Neural cell (in vitro differentiated cells): ENCODE data around the gene HEMK1. TPM values are rescaled to one million over a fixed set of nuclear protein-coding genes. Genes with fewer than 3 reads are reported as not detected.

Experiments used
- H2AFZ ChIP-seq: fragments of 200-600, 300-800 bp; sonication (generic), shearing (Covaris generic); 2 replicates; pipeline ENCODE4 v1.6.0; 2014; ENCODE audit warnings: low read depth, mild to moderate bottlenecking, antibody characterized with exemption, low read length, moderate library complexity
- H3F3A ChIP-seq: fragments of 200-600 bp; shearing (Covaris generic); 2 replicates; pipeline ENCODE4 v1.6.1; 2016; ENCODE audit warnings: mild to moderate bottlenecking, moderate library complexity, mixed read lengths, antibody characterized with exemption, low read length; ENCODE audit not compliant: insufficient read depth, poor library complexity, severe bottlenecking
- H3K27ac ChIP-seq: fragments of 200-600, 300-800 bp; sonication (generic), shearing (Covaris generic); 2 replicates; pipeline ENCODE4 v1.5.1; 2014; ENCODE audit warnings: mild to moderate bottlenecking, low read length, moderate library complexity
- H3K27me3 ChIP-seq: fragments of 300-800, 200-600 bp; sonication (generic), shearing (Covaris generic); 2 replicates; pipeline ENCODE4 v1.6.0; 2014; ENCODE audit warnings: mild to moderate bottlenecking, low read depth, low read length, moderate library complexity; ENCODE audit not compliant: insufficient read depth
- H3K36me3 ChIP-seq: fragments of 300-800, 200-600 bp; sonication (generic), shearing (Covaris generic); 2 replicates; pipeline ENCODE4 v1.5.1; 2014; ENCODE audit warnings: mild to moderate bottlenecking, antibody characterized with exemption, low read length, moderate library complexity; ENCODE audit not compliant: insufficient read depth
- H3K4me2 ChIP-seq: fragments of 300-800, 200-600 bp; sonication (generic), shearing (Covaris generic); 2 replicates; pipeline ENCODE4 v1.6.0; 2014; ENCODE audit warnings: mild to moderate bottlenecking, low read length
- H3K4me3 ChIP-seq: fragments of 300-800, 200-600 bp; sonication (generic), shearing (Covaris generic); 2 replicates; pipeline ENCODE4 v1.5.1; 2014; ENCODE audit warnings: mild to moderate bottlenecking, low read length, moderate library complexity
- H3K79me2 ChIP-seq: fragments of 200-600 bp; shearing (Covaris generic); replicated peaks from 2 replicates; pipeline ENCODE4 v1.6.0; 2014; ENCODE audit warnings: mild to moderate bottlenecking, low read length, moderate library complexity; ENCODE audit not compliant: insufficient read depth
- H3K9ac ChIP-seq: fragments of 300-800, 200-600 bp; sonication (generic), shearing (Covaris generic); 2 replicates; pipeline ENCODE4 v1.6.1; 2016; ENCODE audit warnings: mild to moderate bottlenecking, low read length, mixed read lengths
- H3K9me2 ChIP-seq: fragments of 200-600 bp; shearing (Covaris generic); 2 replicates; pipeline ENCODE4 v1.6.1; 2016; ENCODE audit warnings: mild to moderate bottlenecking, low read length, mixed read lengths; ENCODE audit not compliant: insufficient read depth
- H3K9me3 ChIP-seq: fragments of 200-600, 300-800 bp; sonication (generic), shearing (Covaris generic); 2 replicates; pipeline ENCODE4 v1.6.1; 2016; ENCODE audit warnings: mild to moderate bottlenecking, mixed run types, low read length, moderate library complexity, mixed read lengths
- H4K20me1 ChIP-seq: fragments of 200-600 bp; shearing (Covaris generic); 2 replicates; pipeline ENCODE4 v1.6.1; 2016; ENCODE audit warnings: mild to moderate bottlenecking, mixed run types; ENCODE audit not compliant: insufficient read depth
- CTCF ChIP-seq: fragments of 450-650 bp; IDR thresholded peaks from 2 replicates; pipeline ENCODE4 v1.5.1; 2014; ENCODE audit warnings: antibody characterized with exemption, mild to moderate bottlenecking, moderate library complexity; ENCODE audit not compliant: poor library complexity, severe bottlenecking
- EP300 ChIP-seq: fragments of 450-650 bp; conservative IDR thresholded peaks from 2 replicates; pipeline ENCODE4 v1.6.1; 2014; ENCODE audit warnings: antibody characterized with exemption, mild to moderate bottlenecking, moderate library complexity; ENCODE audit not compliant: poor library complexity, severe bottlenecking
- EZH2 ChIP-seq: fragments of 200-600, 300-800 bp; shearing (Covaris generic), sonication (generic); IDR thresholded peaks from 2 replicates; pipeline ENCODE4 v1.6.1; 2014; ENCODE audit warnings: antibody characterized with exemption, low read length, borderline replicate concordance, mild to moderate bottlenecking; ENCODE audit not compliant: insufficient read depth, poor library complexity, severe bottlenecking
- MXI1 ChIP-seq: fragments of 450-650 bp; conservative IDR thresholded peaks from 2 replicates; pipeline ENCODE4 v1.6.1; 2014; ENCODE audit warnings: antibody characterized with exemption, mild to moderate bottlenecking; ENCODE audit not compliant: poor library complexity, severe bottlenecking
- POLR2AphosphoS5 ChIP-seq: IDR thresholded peaks from 2 replicates; pipeline ENCODE4 v1.6.1; 2012
- RAD21 ChIP-seq: fragments of 450-650 bp; conservative IDR thresholded peaks from 2 replicates; pipeline ENCODE4 v1.6.1; 2014; ENCODE audit warnings: antibody characterized with exemption, mild to moderate bottlenecking, moderate library complexity
- SMC3 ChIP-seq: fragments of 450-650 bp; conservative IDR thresholded peaks from 2 replicates; pipeline ENCODE4 v1.6.1; 2014; ENCODE audit warnings: antibody characterized with exemption, mild to moderate bottlenecking, moderate library complexity; ENCODE audit not compliant: poor library complexity
- TAF1 ChIP-seq: IDR thresholded peaks from 2 replicates; pipeline ENCODE4 v1.6.1; 2012; ENCODE audit warnings: low read depth
- polyA plus RNA-seq: library from polyadenylated mRNA; depleted of rRNA; stranded (reverse); fragments of >200 nt; gene quantifications from 2 replicates; pipeline ENCODE4 v1.2.3, GENCODE V29; 2014
- TF ChIP-seq, protein P1 (sequence below): IDR thresholded peaks from 2 replicates; pipeline ENCODE4 v1.6.1; 2012; ENCODE audit warnings: borderline replicate concordance

The HEMK1 gene
- polyA plus RNA-seq, 1 donor from 2014 or later, result 24.4 TPM

DNA sequence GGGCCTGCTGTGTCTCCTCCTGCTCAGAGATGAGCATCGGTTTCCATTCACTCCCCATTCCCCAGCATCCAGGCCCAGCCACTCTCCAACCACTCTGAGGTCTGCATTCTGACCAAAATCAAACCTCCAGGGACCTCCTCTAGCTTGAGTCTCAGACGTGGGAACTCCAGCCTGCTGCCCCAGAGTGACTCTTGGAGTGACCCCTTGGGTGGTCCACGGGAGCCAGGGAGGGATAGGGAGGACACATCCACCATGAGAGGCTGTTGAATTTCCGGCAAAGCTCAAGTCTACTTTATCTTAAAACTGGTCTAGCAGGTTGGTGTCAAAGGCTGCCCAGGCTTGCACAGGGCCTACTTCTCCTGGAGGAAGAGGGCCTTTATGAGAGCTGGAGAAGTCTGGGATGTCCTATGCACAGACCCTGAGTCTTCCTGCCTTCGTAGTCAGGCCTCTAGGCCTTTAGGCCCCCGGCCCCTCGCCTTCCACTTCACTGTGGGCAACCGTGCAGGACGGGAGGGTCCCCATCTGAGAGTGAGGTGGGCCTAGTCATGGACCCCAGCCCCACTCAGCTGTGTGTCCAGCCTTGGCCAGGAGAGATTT lies 33.4 kb downstream of the HEMK1 start:
- Histone ChIP-seq H3K4me2 (no peak overlapping the region), H3K79me2 (no peaks in the 10 kb centered on the region), H3F3A (no peaks in the 10 kb centered on the region), H3K4me3 (no peak overlapping the region), H3K9me3 (no peaks in the 10 kb centered on the region), H3K27me3 (no peaks in the 10 kb centered on the region), H4K20me1 (no peaks in the 10 kb centered on the region), H3K27ac (no peak overlapping the region), H3K9me2 (no peaks in the 10 kb centered on the region), H3K9ac (no peak overlapping the region), H3K36me3 (no peaks in the 10 kb centered on the region), H2AFZ (no peak overlapping the region)
- no peak for TF ChIP-seq EZH2
- TF ChIP-seq POLR2AphosphoS5, result no peak
- no peak for TF ChIP-seq TAF1
- no peak for TF ChIP-seq MXI1
- TF ChIP-seq, protein P1, sequence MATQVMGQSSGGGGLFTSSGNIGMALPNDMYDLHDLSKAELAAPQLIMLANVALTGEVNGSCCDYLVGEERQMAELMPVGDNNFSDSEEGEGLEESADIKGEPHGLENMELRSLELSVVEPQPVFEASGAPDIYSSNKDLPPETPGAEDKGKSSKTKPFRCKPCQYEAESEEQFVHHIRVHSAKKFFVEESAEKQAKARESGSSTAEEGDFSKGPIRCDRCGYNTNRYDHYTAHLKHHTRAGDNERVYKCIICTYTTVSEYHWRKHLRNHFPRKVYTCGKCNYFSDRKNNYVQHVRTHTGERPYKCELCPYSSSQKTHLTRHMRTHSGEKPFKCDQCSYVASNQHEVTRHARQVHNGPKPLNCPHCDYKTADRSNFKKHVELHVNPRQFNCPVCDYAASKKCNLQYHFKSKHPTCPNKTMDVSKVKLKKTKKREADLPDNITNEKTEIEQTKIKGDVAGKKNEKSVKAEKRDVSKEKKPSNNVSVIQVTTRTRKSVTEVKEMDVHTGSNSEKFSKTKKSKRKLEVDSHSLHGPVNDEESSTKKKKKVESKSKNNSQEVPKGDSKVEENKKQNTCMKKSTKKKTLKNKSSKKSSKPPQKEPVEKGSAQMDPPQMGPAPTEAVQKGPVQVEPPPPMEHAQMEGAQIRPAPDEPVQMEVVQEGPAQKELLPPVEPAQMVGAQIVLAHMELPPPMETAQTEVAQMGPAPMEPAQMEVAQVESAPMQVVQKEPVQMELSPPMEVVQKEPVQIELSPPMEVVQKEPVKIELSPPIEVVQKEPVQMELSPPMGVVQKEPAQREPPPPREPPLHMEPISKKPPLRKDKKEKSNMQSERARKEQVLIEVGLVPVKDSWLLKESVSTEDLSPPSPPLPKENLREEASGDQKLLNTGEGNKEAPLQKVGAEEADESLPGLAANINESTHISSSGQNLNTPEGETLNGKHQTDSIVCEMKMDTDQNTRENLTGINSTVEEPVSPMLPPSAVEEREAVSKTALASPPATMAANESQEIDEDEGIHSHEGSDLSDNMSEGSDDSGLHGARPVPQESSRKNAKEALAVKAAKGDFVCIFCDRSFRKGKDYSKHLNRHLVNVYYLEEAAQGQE, result no peak
- no peak for TF ChIP-seq EP300
- TF ChIP-seq SMC3, result no peak
- no peak for TF ChIP-seq RAD21
- TF ChIP-seq CTCF, result no peak

DNA sequence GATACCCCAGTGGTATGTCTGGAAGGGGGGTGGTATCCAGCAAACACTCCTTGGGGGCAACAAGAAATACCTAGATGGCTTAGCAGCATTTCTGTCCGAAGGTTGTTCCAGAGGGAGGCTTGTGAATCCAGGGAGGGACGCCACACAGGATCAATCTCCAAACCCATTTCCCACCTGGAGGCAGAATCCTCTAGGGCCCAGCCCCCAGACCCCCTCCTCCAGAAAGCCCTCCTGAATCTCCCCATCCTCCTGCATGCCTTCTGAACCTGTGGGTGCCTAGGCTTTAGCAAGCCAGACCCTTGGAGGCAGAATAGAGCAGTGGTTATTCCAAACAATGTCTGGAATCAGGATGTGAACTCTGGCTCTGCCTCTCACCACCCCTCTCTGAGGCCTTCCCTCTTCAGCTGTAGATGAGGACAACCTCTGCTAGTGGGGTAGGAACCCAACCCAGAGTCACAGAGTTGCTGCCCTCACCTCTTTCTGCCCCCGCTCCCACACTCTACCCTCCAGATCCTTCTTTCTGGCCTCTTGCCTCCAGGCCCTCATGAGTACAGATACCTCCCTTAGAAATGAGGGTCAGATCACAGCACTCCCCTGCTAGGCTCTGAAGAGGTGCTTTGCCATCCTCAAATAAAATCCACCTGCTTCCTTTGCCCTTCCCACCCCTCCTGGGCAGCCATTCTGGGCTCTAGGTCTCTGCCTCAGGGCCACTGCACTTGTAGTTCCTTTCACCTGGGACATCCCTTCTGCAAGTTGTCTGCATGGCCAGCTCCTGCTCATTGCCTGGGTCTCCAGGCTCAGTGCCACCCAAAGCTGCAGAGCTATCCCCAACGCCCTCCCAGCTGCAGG lies 34.2 kb downstream of the HEMK1 start:
- no peaks in the 10 kb centered on the region for H3K9me2 ChIP-seq
- no peaks in the 10 kb centered on the region for H3K36me3 ChIP-seq
- no peak overlapping the region for H3K27ac ChIP-seq
- no peaks in the 10 kb centered on the region for H3K27me3 ChIP-seq
- no peaks in the 10 kb centered on the region for H4K20me1 ChIP-seq
- no peaks in the 10 kb centered on the region for H3F3A ChIP-seq
- TF ChIP-seq SMC3, result no peak
- no peak for TF ChIP-seq EP300
- TF ChIP-seq, protein P1, result no peak
- TF ChIP-seq MXI1, result no peak
- no peak for TF ChIP-seq POLR2AphosphoS5
- no peak for TF ChIP-seq RAD21
- H2AFZ ChIP-seq, result no peak overlapping the region
- H3K9me3 ChIP-seq, result no peaks in the 10 kb centered on the region
- H3K4me3 ChIP-seq, result no peak overlapping the region
- no peaks in the 10 kb centered on the region for H3K79me2 ChIP-seq
- no peak overlapping the region for H3K4me2 ChIP-seq
- no peak overlapping the region for H3K9ac ChIP-seq
